ENCODE data around the gene NSUN5. TPM values are rescaled to one million over a fixed set of nuclear protein-coding genes. Genes with fewer than 3 reads are reported as not detected.
"Not testable (repeated sequence)": the region's sequence is repeated elsewhere in the genome, so short reads cannot be mapped to it uniquely, and the experiment has no call there.

NSUN5 gene
- total RNA-seq, 1 donor from 2014 or later: 68.9 TPM

DNA sequence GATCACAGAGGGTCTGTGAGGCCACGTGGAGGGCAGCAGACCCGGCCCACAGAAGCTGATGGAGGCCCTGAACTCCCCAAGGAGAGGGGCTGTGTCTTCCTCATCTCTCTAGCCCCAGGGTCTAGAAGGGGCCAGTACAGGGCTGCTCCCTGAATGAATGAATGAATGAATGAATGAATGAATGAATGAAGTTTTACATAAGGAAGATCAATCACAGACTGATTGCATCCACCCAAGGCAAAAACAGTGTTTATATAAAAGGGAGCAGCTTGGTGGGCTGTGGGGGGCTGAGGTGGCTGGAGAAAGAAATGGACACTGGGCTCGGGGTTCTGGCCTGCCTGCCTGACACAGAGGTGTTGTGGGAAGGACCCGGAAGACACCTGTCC is 4.9 kb upstream of the NSUN5 start:
- ChIA-PET CTCF (no interaction called here), POLR2A (no interaction called here)
- Mint-ChIP-seq H3K4me1 (peaks cover 8% of the 10 kb centered on the region), H3K9me3 (no peaks in the 10 kb centered on the region), H3K4me3 (no peak overlapping the region), H3K36me3 (ENCODE audit: low read depth) (peaks cover 4% of the 10 kb centered on the region), H3K27ac (no peak overlapping the region), H3K27me3 (no peaks in the 10 kb centered on the region)
- intact Hi-C loops (cut with micrococcal nuclease): no loop called here
- DNase-seq (no peak), ATAC-seq (ENCODE audit: low read depth) (no peak)
- TF ChIP-seq, protein P1, sequence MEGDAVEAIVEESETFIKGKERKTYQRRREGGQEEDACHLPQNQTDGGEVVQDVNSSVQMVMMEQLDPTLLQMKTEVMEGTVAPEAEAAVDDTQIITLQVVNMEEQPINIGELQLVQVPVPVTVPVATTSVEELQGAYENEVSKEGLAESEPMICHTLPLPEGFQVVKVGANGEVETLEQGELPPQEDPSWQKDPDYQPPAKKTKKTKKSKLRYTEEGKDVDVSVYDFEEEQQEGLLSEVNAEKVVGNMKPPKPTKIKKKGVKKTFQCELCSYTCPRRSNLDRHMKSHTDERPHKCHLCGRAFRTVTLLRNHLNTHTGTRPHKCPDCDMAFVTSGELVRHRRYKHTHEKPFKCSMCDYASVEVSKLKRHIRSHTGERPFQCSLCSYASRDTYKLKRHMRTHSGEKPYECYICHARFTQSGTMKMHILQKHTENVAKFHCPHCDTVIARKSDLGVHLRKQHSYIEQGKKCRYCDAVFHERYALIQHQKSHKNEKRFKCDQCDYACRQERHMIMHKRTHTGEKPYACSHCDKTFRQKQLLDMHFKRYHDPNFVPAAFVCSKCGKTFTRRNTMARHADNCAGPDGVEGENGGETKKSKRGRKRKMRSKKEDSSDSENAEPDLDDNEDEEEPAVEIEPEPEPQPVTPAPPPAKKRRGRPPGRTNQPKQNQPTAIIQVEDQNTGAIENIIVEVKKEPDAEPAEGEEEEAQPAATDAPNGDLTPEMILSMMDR (IDR thresholded peaks at IDR 0.05): no peak

DNA sequence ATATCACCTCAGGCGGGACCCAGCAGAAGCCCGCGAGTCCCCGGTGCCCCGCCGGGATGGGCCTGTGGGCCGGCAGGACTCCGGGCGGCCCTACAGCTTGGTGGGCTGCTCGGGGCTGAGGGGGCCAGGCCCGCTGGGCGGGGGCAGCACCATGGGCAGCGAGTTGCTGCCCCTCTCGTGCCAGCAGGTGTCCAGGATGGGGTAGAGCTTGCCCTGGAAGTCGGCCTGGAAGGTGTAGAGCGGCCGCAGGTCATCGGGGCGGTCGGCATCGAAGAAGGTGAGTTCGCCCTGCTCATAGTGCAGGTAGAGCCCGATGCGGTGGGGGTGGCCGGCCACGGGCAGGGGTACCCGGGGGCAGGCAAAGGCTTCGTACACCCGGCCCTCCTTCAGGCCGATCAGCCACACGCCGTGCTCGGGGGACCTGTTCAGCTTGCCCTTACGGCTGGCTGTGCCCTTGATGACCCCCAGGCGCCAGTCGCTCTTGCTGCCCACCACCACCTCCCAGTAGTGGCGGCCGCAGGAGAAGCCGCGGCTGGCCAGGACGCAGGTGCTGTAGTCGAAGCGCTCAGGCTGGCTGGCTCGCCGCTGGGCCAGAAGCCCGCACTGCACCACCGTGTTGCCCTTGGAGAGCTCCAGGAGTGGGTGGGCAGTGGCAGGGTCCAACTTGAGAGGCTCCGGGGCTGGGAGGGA is 4.3 kb upstream of the NSUN5 start:
- no peak for DNase-seq
- ATAC-seq (ENCODE audit: low read depth): no peak
- TF ChIP-seq, protein P1 (IDR thresholded peaks at IDR 0.05): no peak
- Mint-ChIP-seq H3K9me3 (no peaks in the 10 kb centered on the region), H3K27ac (no peak overlapping the region), H3K27me3 (no peaks in the 10 kb centered on the region), H3K4me3 (no peak overlapping the region), H3K36me3 (ENCODE audit: low read depth) (peaks cover 6% of the 10 kb centered on the region), H3K4me1 (peaks cover 12% of the 10 kb centered on the region)
- ChIA-PET POLR2A (no interaction called here), CTCF (no interaction called here)
- intact Hi-C loops (cut with micrococcal nuclease): no loop called here

DNA sequence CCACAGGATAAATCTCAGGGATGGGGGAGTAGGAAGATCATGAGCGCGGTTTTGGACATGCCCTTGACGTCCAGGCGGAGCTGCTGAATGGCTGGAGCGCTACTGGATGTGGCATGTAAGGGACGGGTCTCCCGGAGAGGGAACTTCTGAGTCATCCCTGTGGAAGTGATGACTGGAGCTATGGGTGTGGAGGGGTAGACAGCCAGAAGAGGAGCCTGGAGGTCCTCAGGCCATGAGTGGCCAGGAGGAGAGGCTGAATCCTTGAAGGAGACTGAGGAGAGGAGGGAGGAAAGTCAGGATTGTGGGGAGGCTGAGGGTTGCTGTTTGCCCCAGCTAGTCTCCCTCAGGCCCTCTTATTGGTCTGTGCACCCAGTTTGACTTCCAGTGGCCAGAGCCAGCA is 2.8 kb upstream of the NSUN5 start:
- Mint-ChIP-seq H3K36me3 (ENCODE audit: low read depth) (peaks cover 19% of the 10 kb centered on the region), H3K4me1 (peaks cover 26% of the 10 kb centered on the region)
- H3K27me3 Mint-ChIP-seq; POLR2A ChIA-PET; H3K27ac Mint-ChIP-seq; CTCF ChIA-PET; H3K4me3 Mint-ChIP-seq; ATAC-seq (ENCODE audit: low read depth); H3K9me3 Mint-ChIP-seq; intact Hi-C loops (cut with micrococcal nuclease); DNase-seq: not testable (repeated sequence)

DNA sequence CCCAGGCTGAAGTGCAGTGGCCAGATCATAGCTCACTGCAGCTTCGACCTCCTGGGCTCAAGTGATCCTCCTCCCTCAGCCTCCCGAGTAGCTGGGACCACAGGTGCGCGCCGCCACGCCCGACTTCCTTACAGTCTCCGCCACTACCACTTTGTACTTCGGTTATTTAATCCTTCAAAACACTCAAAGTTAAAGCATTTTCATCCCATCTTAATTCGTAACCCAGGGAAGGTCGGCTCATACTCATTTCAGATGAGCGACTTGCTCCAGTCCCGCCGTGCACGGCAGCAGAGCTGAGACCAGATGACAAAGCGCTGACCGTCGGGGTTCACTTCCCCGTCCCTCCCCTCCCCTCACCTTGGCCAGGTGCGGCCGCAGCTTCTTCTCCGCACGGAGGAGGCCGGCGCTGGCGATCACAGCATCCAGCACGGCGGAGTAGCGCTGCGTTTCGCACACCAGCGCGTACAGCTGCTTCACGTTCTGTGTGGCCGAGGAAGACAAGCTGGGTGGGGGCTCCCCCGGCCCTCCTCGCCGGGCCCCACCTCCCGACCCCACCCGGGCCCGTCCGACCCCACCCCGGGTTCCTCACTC is 457 bp downstream of the NSUN5 start:
- peak; percentile 55 for ATAC-seq (ENCODE audit: low read depth)
- H3K27me3 Mint-ChIP-seq: no peaks in the 10 kb centered on the region
- peak overlapping the region; percentile 94 for H3K27ac Mint-ChIP-seq
- peaks cover 45% of the 10 kb centered on the region for H3K36me3 Mint-ChIP-seq (ENCODE audit: low read depth)
- DNase-seq: no peak
- peak overlapping the region; percentile 100 for H3K4me3 Mint-ChIP-seq
- ChIA-PET CTCF (no interaction called here), POLR2A (no interaction called here)
- no peaks in the 10 kb centered on the region for H3K9me3 Mint-ChIP-seq
- H3K4me1 Mint-ChIP-seq: peaks cover 30% of the 10 kb centered on the region
- TF ChIP-seq, protein P1 (IDR thresholded peaks at IDR 0.05): no peak
- intact Hi-C loops (cut with micrococcal nuclease): loop anchor here (1.0 to 2.0 kb wide), 3 partner anchors 16 to 249 kb away; partner anchors contain the start of genes BCL7B and FZD9

DNA sequence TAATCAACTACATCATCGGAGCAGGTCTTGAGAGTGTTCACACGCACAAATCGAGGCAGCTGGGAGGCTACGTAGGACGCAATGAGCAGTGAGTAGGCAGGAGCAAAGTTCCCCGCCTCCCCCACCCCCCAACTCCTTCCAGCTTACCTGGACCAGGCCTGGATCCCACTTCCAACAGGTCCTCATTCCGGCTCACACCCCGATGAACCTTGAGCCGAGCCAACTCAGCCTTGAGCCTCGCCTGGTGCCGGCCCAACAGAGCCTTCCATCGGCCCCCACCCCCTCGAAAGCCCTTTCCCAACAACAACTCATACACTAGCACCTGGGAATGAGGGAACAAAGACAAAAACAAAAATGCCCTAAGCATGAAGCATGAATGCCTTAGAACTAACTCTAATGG is 1.2 kb downstream of the NSUN5 start:
- POLR2A ChIA-PET: no interaction called here
- peaks cover 49% of the 10 kb centered on the region for H3K36me3 Mint-ChIP-seq (ENCODE audit: low read depth)

DNA sequence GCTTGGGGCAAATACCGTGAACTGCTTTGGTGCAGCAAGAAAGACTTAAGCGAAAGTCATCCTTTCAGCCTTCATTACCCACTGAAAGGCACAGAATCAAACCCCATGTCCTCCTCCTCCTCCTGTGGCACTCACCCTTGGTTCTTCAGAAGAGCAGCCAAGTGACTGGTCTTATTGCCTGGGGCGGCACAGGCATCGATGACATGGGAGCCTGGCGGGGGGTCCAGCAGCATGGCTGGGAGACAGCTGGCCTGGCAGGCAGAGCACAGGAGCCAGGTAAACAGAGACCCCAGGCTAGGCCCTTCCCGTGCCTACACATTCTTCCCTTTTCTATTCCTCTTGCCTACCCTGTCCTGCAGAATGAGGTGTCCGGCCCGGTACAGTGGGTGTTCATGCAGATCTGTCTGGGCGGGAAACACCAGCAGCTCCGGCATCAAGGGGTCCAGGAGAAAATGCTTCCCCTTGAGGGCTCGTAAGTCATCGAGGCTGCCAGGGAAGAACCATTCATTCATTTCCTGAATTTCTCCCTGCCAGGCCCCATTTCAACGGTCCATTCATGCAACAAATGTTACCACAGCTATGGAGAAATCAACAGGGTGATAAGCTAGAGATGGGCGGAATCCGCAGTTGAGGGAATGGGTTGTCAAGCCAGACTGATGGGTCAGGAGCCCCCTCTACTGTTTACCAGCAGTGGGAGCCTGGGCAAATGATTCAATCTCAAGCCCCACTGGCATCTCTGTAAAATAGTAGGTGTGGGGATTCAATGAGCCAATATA is 3.8 kb downstream of the NSUN5 start:
- H3K9me3 Mint-ChIP-seq; ATAC-seq (ENCODE audit: low read depth); CTCF ChIA-PET; intact Hi-C loops (cut with micrococcal nuclease); H3K27ac Mint-ChIP-seq; H3K27me3 Mint-ChIP-seq; H3K4me3 Mint-ChIP-seq; POLR2A ChIA-PET; DNase-seq: not testable (repeated sequence)
- H3K36me3 Mint-ChIP-seq (ENCODE audit: low read depth): peaks cover 49% of the 10 kb centered on the region
- H3K4me1 Mint-ChIP-seq: peaks cover 30% of the 10 kb centered on the region

More for the DNA sequence above, 1.2 kb downstream of the NSUN5 start:
- peak overlapping the region; percentile 80 for H3K27ac Mint-ChIP-seq
- DNase-seq (no peak), ATAC-seq (ENCODE audit: low read depth) (no peak)
- H3K4me3 Mint-ChIP-seq: peak overlapping the region; percentile 100
- peaks cover 30% of the 10 kb centered on the region for H3K4me1 Mint-ChIP-seq
- H3K27me3 Mint-ChIP-seq: no peaks in the 10 kb centered on the region
- TF ChIP-seq, protein P1 (IDR thresholded peaks at IDR 0.05): no peak
- CTCF ChIA-PET: no interaction called here
- intact Hi-C loops (cut with micrococcal nuclease): no loop called here
- H3K9me3 Mint-ChIP-seq: no peaks in the 10 kb centered on the region
